SKM-1 (cell line): ENCODE data around the gene ERCC4.

Source experiments
- DNase-seq: peaks from one replicate; lab custom pipeline; 2025; ENCODE audit not compliant: unreplicated experiment; lab: John Stamatoyannopoulos, UW

Gene ERCC4

GRCh38 chr16:13909872-13910303 lies 10.1 kb upstream of the ERCC4 start:
- no peak for DNase-seq

- no peak for DNase-seq
Observed at GRCh38 chr16:13911306-13911705, 8.6 kb upstream of the ERCC4 start.

DNA sequence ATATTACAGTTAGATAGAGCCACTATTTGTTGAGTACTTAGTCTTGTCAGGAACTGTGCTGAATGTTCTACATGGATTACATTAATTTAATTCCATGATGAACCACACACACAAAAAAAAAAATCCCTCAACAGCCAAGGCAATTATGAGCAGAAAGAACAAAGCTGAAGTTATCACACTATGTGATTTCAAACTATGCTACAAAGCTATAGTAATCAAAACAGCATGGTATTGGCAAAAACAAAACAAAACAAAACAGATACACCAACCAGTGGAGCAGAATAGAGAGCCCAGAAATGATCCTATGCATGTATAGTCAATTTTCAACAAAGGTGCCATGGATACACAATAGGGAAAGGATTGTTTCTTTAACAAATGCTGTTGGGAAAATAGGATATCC lies 8.1 kb upstream of the ERCC4 start:
- DNase-seq = no peak

GRCh38 chr16:13912891-13913290 lies 7.1 kb upstream of the ERCC4 start:
- no peak for DNase-seq

DNA sequence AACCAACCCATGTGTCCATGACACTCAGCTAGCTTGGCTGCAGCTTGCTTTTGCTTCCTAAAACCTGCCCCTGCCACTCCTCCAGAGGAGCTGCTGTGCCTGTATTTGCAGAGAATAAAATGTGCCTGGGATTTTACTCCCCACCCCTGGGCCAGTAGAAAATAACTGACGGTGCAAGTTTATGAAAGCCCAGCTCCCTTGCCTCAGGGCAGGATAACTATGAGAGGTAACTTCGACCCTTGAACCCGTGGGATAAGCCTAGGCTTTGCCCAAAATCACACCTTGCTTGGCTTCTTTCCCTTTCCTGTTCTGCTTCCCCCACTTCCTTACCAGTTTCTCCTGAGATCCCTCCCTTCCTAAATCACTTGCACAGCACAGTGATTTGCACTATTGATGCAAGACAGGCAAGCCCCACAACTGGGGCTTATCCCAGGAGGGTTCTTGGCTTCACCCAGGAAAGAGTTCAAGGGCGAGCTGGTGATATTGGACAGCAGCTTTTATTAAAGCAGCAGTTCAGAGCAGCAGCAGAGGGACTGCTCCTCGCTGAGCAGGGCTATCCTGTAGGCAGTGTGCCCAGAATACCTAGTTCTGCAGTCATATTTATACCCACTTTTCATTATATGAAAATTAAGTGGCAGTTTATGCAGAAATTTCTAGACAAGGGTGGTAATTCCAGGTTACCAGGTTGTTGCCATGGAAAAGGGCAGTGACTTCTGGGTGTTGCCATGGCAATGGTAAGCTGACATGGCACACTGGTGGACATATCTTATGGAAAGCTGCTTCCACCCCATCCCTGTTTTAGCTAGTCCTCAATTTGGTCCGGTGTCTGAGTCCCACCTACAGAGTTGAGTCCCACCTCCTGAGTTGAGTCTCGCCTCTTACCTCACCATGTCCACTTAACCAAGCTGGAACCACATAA lies 6.3 kb upstream of the ERCC4 start:
- no peak for DNase-seq

GRCh38 chr16:13915033-13915635 lies 4.8 kb upstream of the ERCC4 start:
- DNase-seq = no peak

DNA sequence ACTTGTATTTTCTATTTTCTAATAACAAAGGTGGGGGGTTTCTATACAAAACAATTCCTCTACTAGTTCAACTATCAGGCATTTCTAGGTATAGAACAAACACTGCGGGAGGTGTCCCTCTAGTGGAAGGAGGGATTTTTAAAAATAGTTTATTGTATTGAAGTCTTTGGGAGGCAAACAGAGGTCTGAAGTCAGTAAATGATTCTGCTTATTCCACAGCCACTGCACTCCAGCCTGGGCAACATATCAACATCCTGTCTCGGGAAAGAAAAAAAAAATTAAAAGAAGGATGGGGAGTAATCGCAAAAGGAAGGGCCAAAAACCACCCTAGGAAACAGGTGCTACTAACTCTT lies 648 bp upstream of the ERCC4 start:
- DNase-seq = peak; percentile 72

DNA sequence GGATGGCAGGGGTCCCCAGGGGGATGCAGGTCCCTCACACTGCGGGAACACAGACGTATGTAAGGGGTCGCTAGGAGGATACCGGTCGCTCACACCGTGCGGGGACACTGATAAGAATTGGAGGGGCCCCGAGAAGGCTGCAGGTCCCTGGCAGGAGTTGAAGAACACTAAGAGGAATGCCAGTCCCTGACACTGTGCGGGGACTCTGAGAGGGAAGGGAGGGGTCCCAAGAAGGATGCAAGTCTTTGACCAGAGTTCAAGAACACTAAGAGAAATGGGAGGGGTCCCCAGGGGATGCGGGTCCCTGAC lies 510 bp downstream of the ERCC4 start:
- no peak for DNase-seq

DNA sequence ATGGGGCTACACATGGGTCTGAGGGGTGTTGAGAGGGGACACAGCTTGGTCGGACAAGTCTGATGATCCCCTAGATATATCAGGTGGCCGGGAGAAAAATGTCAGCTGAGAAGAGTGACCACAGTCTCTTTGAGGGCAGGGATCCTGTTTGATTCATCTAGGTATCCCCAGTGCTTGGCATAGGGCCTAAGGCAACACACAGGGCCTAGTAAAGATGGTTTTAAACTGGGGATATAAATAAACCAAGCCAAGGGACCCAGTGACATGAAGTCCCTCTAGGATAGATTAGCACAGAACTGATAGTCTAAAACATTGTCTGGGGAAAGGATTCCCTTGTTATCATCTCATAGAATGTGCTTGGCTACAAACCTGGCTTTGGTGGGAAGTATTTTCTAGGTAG lies 1.4 kb downstream of the ERCC4 start:
- no peak for DNase-seq

DNA sequence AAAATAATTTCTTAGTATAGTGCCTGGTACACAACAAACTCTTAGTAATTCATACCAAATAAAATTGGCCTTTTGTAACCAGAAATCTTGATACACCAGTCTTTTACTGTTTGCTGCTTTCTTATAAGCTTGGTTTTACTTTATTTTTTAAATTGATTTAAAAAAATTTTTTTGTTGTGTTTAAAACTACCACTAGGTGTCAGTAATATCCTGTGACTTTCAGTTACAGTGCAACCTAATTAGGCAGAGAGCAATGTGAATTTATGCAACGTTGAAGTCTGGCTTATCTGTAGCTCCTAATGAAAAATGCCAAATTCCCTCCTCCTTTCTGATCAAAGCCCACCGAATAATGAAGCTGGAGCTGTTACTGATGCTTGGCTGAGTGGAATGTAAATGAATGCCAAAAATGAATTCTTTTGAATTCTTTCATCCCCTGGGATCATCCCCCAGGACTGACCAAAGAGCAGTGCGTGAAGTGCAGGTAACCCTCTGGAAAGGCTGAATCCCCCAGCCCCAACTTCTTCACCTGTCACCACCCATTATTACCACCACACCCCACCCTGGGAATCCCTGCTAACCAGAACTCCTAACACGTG lies 3.8 kb downstream of the ERCC4 start:
- peak; percentile 53 for DNase-seq

DNA sequence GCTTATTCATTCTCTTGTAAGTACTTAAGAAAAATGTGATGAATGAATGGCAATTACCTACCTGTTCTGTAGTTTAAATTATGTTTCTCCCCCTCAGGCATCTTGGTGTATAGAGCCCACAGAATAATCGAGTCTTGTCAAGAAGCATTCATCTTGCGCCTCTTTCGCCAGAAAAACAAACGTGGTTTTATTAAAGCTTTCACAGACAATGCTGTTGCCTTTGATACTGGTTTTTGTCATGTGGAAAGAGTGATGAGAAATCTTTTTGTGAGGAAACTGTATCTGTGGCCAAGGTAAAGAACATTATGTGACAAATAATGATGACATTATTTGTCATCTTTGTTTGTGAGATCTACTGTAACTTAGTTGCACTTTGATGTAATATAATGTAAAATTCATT lies 6.5 kb downstream of the ERCC4 start:
- no peak for DNase-seq

DNA sequence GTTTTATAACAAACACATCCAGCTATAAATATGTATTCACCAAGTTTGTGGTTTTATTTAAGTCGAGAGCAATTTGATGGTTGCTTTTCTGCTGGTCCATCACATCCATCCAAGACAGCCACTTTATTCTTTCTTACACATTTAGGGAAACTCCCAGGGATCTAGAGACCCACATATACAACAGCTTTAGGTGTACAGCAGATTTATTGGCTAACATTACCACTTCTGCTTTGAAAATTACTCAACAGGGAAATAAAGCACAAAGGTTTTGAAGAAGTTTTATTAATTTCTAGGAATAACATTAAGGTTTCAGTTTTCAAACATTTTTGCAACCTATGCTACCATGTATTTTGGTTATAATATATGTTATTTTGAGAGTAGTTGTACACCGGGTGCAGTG lies 6.9 kb downstream of the ERCC4 start:
- DNase-seq = no peak

DNA sequence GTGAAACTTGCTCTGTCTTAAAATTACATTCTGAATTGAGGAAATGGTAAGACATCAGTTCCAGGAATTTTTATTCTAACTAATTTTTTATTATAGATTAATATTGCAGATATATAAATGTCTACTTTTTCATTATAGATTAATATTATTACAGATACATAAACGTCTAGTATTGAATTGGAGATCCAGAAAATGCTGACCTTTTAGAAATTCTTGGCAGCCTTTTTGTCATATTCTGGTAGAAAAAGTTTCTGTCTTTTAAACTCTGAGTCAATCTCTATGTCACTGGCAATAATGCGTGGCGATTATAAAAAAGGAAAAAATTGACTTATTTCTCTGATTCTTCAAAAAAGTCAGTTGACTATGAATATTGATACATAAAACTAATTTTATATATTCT lies 8.7 kb downstream of the ERCC4 start:
- DNase-seq = no peak

DNA sequence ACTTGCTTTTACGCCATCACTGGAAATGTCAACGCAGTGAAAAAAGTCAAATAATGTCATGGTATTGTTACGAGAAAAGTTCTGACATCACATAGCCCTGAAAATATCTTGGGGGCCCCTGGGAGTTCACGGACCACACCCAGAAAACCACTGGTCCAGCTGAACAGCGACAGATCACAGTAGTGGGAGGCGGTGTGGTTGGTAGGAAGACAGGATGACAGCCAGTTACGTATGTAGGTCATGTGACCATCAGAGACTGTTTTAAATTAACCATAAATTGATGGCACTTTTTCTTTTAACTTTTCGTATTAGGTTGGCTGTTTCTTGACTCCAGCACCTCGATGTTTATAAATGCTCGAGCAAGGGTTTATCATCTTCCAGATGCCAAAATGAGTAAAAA lies 11.9 kb downstream of the ERCC4 start:
- no peak for DNase-seq

DNA sequence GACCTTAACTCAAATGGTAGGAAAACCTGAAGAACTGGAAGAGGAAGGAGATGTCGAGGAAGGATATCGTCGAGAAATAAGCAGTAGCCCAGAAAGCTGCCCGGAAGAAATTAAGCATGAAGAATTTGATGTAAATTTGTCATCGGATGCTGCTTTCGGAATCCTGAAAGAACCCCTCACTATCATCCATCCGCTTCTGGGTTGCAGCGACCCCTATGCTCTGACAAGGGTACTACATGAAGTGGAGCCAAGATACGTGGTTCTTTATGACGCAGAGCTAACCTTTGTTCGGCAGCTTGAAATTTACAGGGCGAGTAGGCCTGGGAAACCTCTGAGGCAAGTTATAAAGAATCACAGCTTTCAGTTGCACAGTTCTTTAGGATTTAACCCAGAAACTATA lies 15.5 kb downstream of the ERCC4 start:
- DNase-seq = no peak

GRCh38 chr16:13936155-13936554 lies 16.2 kb downstream of the ERCC4 start:
- DNase-seq = no peak

GRCh38 chr16:13936596-13937081 lies 16.7 kb downstream of the ERCC4 start:
- no peak for DNase-seq

DNA sequence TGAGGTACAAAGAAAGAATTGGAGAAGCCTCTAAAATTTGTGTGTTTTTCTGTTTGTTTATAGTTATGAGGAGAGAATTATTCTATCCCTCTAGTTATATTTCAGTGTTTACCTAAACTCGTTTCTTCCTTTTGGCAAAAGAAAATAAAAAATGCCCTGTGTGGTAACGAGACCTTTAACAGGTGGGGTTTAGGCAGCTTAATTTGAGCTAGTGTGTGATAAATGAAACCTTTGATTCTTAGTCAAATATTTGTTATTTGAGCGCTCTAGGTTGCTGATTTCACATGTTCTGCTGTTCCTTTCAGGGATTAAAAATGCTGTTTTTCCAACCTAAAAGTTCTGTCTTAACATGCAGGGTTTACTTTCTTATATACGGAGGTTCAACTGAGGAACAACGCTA lies 17.5 kb downstream of the ERCC4 start:
- DNase-seq = no peak

DNA sequence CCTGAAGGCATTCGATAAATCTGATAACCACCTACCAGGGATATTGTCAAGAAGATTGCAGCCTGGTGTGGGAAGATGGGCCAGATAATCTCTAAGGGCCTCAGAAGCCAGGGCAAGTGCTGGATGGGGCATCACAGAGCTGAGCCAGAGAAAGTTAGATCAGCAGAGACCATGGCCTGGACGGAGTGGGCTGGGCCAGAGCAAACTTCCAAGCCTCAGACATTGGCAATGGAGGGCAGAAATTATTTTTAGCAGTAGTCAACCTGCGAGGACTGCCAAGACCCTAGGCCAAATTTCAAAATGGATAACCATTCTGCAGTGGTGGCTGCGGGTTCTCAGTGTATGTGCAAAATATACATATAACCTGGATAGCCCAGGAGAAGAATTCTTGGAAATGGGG lies 18.5 kb downstream of the ERCC4 start:
- DNase-seq = no peak

DNA sequence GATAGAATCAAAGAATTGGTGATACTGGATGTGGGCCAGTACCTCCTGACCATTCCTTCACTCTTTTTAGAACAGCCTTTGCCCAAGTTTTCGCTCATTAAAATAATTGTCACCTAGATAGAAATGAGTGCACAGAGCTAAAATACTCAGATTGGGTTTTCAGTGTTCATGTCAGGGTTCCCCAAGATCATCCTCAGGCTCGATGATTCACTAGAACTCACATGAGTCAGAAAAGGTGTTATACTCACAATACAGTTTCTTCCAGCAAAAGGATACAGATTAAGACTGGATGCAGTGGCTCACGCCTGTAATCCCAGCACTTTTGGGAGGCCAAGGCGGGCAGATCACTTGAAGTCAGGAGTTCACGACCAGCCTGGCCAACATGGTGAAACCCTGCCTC lies 19.9 kb downstream of the ERCC4 start:
- DNase-seq = no peak

DNA sequence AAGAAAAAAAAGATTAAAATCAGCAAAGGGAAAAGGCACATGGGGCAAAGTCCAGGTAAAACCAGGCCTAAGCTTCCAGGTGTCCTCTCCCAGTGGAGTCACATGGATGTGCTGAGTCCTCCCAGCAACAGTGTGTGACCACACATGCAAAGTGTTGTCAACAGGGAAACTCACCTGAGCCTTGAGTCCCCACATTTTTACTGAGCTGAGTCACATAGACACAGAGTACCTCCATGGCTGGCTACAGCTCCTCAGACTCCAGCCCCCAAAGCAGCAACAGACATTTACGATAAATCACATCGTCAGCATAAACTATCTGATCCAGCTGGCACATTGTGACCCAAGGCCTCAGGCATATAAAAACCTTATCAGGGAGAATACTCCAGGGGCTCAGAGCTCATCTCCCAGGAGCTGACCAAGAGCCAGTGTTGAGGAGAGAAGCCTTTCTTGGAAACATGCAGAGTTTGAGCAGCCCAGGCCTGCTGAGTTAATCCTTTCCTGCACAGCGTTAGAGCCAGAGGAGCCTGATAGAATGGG lies 20.5 kb downstream of the ERCC4 start:
- no peak for DNase-seq

GRCh38 chr16:13944816-13945215 lies 24.9 kb downstream of the ERCC4 start:
- DNase-seq = no peak
